GM21360 (cell line): ENCODE measurements around the gene PAX6.

Experiments used
- ATAC-seq: cut with Tn5 transposase; IDR thresholded peaks from one replicate; pipeline ENCODE4 v1.9.1; 2021; ENCODE audit warnings: mild to moderate bottlenecking, moderate library complexity; ENCODE audit not compliant: unreplicated experiment

Gene PAX6

GRCh38 chr11:31822927-31823643 lies 12.0 kb upstream of the PAX6 start:
- ATAC-seq: no peak

GRCh38 chr11:31822175-31822926 lies 11.2 kb upstream of the PAX6 start:
- no peak for ATAC-seq

- ATAC-seq: no peak
Measured at GRCh38 chr11:31821766-31822165, 10.6 kb upstream of the PAX6 start.

- ATAC-seq: no peak
Measured at GRCh38 chr11:31821235-31821764, 10.2 kb upstream of the PAX6 start.

- ATAC-seq: no peak
Measured at GRCh38 chr11:31820438-31820818, 9.3 kb upstream of the PAX6 start.

GRCh38 chr11:31819621-31820437 lies 8.7 kb upstream of the PAX6 start:
- no peak for ATAC-seq

GRCh38 chr11:31818874-31819331 lies 7.8 kb upstream of the PAX6 start:
- ATAC-seq: no peak

GRCh38 chr11:31818425-31818755 lies 7.3 kb upstream of the PAX6 start:
- ATAC-seq: no peak

GRCh38 chr11:31817621-31818424 lies 6.7 kb upstream of the PAX6 start:
- ATAC-seq: no peak

- ATAC-seq: no peak
Measured at GRCh38 chr11:31817054-31817620, 6.0 kb upstream of the PAX6 start.

GRCh38 chr11:31816468-31817053 lies 5.4 kb upstream of the PAX6 start:
- ATAC-seq: no peak

GRCh38 chr11:31815711-31816467 lies 4.8 kb upstream of the PAX6 start:
- no peak for ATAC-seq

- ATAC-seq: no peak
Measured at GRCh38 chr11:31814176-31814868, 3.2 kb upstream of the PAX6 start.

- ATAC-seq: no peak
Measured at GRCh38 chr11:31813391-31814175, 2.5 kb upstream of the PAX6 start.

- no peak for ATAC-seq
Measured at GRCh38 chr11:31812383-31813381, 1.6 kb upstream of the PAX6 start.
